Tibial nerve (tissue), 4 donors: ENCODE results near the gene TUBG2.

Source experiments
- CTCF ChIP-seq, 5 experiments: fragments of 200-600 bp in 3 of 5; fragments of 450-650 bp in 2 of 5; sonication (generic) in 3 of 5; IDR thresholded peaks; one replicate each; pipeline ENCODE4 v1.5.1; 2016 to 2019; ENCODE audit warnings: antibody characterized with exemption in 5 of 5, mild to moderate bottlenecking in 3 of 5, moderate library complexity in 2 of 5
- EP300 ChIP-seq, 2 donors: sonication (generic); formaldehyde crosslinking; IDR thresholded peaks; one replicate each; pipeline ENCODE4 v1.6.1; 2017; ENCODE audit warnings: antibody characterized with exemption in 2 of 2, mild to moderate bottlenecking in 1 of 2
- POLR2A ChIP-seq, 2 donors: fragments of 450-650 bp; IDR thresholded peaks; one replicate each; pipeline ENCODE4 v1.6.1; 2017; ENCODE audit warnings: antibody characterized with exemption in 2 of 2, mild to moderate bottlenecking in 2 of 2, moderate library complexity in 2 of 2

GRCh38 chr17:42699415-42699740 lies 40.3 kb downstream of the TUBG2 start:
- TF ChIP-seq EP300 (IDR thresholded peaks at IDR 0.05), result no peak
- no peak for TF ChIP-seq CTCF (IDR thresholded peaks at IDR 0.05)
- no peak for TF ChIP-seq POLR2A (IDR thresholded peaks at IDR 0.05)
